AG04450 (cell line): ENCODE measurements around the gene CFH. TPM values are rescaled to one million over a fixed set of nuclear protein-coding genes. Genes with fewer than 3 reads are reported as not detected.
"Not testable (repeated sequence)": the region's sequence is repeated elsewhere in the genome, so short reads cannot be mapped to it uniquely, and the experiment has no call there.

Source experiments
- CTCF ChIA-PET: fragments of 300-600, 350-600 bp; formaldehyde crosslinking; extraction: SDS; loops from one replicate; lab custom pipeline; 2022; ENCODE audit warnings: antibody characterized with exemption, inconsistent platforms; lab: Charles Lee
- POLR2A ChIA-PET: fragments of 350-600 bp; formaldehyde crosslinking; extraction: SDS; loops from one replicate; lab custom pipeline; 2021; ENCODE audit warnings: antibody characterized with exemption, inconsistent platforms; lab: Yijun Ruan, JAX
- DNase-seq: peaks from one replicate; pipeline ENCODE4 v3.0.0-alpha.2; 2011; ENCODE audit warnings: low read depth, low spot score
- H3K27ac ChIP-seq: one replicate; pipeline ENCODE4 v1.5.1; 2012; ENCODE audit warnings: low read depth, low read length, control low read depth
- H3K27me3 ChIP-seq: one replicate; pipeline ENCODE4 v1.6.0; 2012; ENCODE audit warnings: low read length; ENCODE audit not compliant: control insufficient read depth, insufficient read depth
- H3K4me3 ChIP-seq: 2 replicates; pipeline ENCODE4 v1.5.1; 2011; ENCODE audit warnings: mild to moderate bottlenecking, low read depth, low read length, control low read depth
- H3K9me3 ChIP-seq: 2 replicates; pipeline ENCODE4 v1.5.1; 2012; ENCODE audit warnings: low read length; ENCODE audit not compliant: control insufficient read depth, insufficient read depth
- polyA plus RNA-seq: library from polyadenylated mRNA; depleted of rRNA; stranded (reverse); fragments of >200 nt; gene quantifications from 2 replicates; pipeline ENCODE4 v1.2.3, GENCODE V29; 2011
- TF ChIP-seq, protein P1 (sequence below): IDR thresholded peaks from 2 replicates; pipeline ENCODE4 v1.5.1; 2011; ENCODE audit warnings: low read depth, low read length, control low read depth, inconsistent platforms

Gene CFH
- polyA plus RNA-seq, 1 experiment: 37.8 TPM

DNA sequence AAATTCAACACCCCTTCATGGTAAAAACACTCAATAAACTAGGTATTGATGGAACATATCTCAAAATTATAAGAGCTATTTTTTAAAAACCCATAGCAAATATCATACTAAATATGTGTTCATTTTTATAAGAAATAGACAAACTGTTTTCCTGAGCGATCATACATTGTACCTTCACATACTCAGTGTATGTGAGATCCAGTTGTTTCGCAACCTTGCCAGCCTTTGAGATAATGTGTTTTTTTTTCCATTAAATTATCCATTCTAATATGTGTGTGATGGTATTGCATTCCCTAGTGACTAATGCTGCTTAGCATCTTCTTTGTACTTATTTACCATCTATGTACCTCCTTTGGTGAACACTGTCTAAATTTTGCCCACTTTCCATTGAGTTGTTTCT is 47.1 kb downstream of the CFH start:
- TF ChIP-seq, protein P1, sequence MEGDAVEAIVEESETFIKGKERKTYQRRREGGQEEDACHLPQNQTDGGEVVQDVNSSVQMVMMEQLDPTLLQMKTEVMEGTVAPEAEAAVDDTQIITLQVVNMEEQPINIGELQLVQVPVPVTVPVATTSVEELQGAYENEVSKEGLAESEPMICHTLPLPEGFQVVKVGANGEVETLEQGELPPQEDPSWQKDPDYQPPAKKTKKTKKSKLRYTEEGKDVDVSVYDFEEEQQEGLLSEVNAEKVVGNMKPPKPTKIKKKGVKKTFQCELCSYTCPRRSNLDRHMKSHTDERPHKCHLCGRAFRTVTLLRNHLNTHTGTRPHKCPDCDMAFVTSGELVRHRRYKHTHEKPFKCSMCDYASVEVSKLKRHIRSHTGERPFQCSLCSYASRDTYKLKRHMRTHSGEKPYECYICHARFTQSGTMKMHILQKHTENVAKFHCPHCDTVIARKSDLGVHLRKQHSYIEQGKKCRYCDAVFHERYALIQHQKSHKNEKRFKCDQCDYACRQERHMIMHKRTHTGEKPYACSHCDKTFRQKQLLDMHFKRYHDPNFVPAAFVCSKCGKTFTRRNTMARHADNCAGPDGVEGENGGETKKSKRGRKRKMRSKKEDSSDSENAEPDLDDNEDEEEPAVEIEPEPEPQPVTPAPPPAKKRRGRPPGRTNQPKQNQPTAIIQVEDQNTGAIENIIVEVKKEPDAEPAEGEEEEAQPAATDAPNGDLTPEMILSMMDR: no peak
- no peaks in the 10 kb centered on the region for H3K27me3 ChIP-seq
- POLR2A ChIA-PET: no interaction called here
- H3K27ac ChIP-seq: no peak overlapping the region
- H3K9me3 ChIP-seq: no peaks in the 10 kb centered on the region
- CTCF ChIA-PET: no interaction called here
- DNase-seq: no peak
- no peak overlapping the region for H3K4me3 ChIP-seq

DNA sequence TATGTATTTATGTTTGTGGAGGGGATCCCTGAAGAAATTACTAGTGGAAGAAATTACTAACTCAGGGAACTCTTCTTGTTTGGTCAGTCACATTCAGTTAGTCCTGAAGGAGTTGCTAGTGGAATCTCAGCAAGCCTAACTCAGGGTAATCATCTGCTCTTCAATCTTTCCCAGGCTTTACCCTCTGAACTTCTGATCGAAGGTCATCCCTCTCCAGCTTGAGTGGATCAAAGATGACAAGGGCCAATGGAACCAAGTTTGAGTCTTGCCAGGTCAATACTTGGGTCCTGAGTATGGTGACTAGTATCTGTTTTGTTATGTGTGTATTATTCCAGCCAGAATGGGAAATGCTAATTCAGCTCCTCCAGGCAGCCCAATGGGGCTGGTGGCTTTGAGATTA is 49.3 kb downstream of the CFH start:
- ChIA-PET POLR2A (no interaction called here), CTCF (no interaction called here)
- no peaks in the 10 kb centered on the region for H3K27me3 ChIP-seq
- no peaks in the 10 kb centered on the region for H3K9me3 ChIP-seq
- H3K4me3 ChIP-seq: no peak overlapping the region
- DNase-seq: no peak
- TF ChIP-seq, protein P1: no peak
- H3K27ac ChIP-seq: no peak overlapping the region

DNA sequence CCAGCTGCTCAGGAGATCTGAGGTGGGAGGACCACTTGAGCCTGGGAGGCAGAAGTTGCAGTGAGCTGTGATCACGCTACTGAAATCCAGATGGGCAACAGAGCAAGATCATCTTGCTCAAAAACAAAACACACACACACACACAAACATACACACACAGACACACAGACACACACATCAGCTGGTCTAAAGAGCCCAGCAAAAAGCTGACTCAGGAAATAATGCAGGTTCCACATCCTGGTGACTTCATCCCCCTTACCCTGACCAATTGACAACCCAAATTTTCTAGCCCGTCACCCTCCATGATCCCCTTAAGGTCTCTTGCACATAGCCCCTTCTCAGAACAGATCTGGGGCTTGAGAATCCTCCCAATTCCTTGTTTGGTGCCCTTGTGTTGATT is 58.0 kb downstream of the CFH start:
- POLR2A ChIA-PET, H3K9me3 ChIP-seq, H3K27me3 ChIP-seq, DNase-seq, H3K4me3 ChIP-seq, H3K27ac ChIP-seq: not testable (repeated sequence)
- CTCF ChIA-PET: interaction anchor here (0.8 kb wide), 1 partner anchor 393 kb away, joined by 3 read pairs; no protein-coding TSS in a partner anchor

DNA sequence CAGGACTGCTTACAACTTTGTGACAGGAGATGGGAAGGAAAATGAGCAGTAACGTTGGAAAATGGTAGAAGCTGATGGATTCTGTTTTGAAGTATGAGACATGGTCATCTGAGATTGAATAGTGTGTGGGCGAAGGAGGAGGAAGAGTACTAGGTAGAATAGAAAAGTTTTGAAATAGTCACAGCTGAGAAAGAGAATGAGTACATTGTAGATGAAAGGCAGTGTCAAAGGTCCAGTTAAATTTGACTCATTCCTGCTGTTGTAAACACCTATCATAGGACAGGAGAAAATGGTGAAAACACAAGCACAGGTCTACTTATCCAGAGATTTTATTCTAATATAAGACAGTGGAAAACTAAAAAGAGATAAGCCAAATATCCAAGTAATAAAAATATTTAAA is 66.0 kb downstream of the CFH start:
- Histone ChIP-seq H3K9me3 (no peaks in the 10 kb centered on the region), H3K27ac (no peak overlapping the region), H3K4me3 (no peak overlapping the region), H3K27me3 (no peaks in the 10 kb centered on the region)
- ChIA-PET CTCF (no interaction called here), POLR2A (no interaction called here)
- TF ChIP-seq, protein P1: no peak
- DNase-seq: no peak

DNA sequence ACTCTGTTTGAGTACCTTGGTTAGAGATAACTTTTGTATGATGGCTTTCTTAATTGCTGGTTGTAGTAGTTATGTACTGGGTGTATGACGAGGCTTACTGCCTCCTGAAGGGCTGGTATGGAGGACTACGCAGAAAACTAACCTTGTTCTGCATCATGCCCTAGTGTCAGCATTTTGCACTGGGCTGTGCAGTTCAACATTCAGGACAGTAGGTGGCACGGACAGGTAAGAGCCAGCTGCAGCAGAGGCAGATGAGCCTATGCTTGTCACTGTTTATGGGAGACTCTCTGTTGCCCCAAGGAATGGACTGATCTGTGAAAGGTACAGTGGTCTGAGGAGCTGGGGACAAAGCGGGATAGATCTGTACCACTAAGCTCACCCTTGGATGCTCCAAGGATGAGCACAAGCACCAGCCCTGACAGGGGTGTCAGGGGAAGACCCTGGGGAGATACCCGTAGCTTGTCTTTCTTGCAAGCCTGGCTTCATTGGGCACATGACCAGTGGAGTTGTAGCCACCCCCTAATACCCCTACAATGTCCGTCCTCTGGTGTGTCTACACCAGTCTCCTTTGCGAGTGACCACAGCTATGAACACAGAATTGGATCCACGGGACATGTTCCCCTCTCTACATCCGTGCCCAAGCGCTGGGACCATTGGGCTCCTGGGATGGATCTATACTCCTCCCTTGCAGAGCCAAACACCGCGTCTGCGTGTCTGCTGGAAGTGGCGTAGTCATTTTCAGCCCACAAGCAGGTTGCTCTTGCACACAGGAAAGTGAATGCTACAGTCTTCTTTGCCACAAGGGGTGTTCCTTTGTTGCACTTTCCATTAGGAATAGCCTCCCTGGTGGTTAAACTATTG is 71.7 kb downstream of the CFH start:
- H3K27ac ChIP-seq: no peak overlapping the region
- no peaks in the 10 kb centered on the region for H3K9me3 ChIP-seq
- no peaks in the 10 kb centered on the region for H3K27me3 ChIP-seq
- DNase-seq: no peak
- H3K4me3 ChIP-seq: no peak overlapping the region
- POLR2A ChIA-PET: no interaction called here
- CTCF ChIA-PET: interaction anchor here (0.6 to 1.5 kb wide), 3 partner anchors 19 to 342 kb away, joined by 3 to 5 read pairs (median 4); no protein-coding TSS in a partner anchor
- TF ChIP-seq, protein P1: peak; percentile 66
